Right hindlimb (tissue), 1 donor: ENCODE data around the gene MZT1.

ENCODE experiments used
- DNase-seq: peaks from one replicate; pipeline ENCODE4 v3.0.0-alpha.2; 2018

MZT1 gene

DNA sequence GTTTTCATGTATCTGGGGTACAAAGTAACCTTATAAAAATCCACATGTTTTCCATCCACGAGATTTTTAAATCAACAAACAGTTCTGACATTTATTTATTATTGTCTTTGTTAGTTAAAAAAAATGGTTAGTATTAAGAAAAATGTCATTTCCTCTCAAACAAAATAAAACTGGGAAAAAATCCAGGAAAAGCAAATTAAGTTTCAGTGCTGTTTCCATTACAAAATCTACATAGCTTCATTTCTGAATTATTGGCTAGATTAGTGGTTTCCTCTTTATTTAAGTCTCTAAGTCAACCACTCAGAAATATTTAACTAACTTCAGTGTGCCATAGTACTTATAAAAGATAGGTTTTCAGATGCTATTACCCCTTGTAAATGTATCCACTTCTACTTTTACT lies 49.1 kb downstream of the MZT1 start:
- no peak for DNase-seq

DNA sequence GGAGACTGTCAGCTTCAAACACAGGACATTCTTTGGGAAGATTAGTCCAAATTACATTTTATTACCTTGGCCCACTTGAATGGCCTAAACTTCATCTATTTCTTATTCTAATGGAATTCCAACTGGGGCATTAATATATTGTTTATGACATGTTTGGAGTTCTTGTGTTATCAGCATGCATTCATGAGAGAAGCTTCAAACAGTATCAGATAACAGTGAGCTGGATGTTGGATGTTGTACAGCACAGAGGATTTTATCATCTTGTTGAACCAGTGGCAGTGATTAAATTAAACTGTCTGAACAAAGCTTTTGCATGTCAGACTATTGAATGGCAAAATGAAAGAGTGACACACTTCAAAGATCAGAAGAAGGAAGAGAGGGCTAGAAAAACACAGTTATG lies 50.0 kb downstream of the MZT1 start:
- no peak for DNase-seq

DNA sequence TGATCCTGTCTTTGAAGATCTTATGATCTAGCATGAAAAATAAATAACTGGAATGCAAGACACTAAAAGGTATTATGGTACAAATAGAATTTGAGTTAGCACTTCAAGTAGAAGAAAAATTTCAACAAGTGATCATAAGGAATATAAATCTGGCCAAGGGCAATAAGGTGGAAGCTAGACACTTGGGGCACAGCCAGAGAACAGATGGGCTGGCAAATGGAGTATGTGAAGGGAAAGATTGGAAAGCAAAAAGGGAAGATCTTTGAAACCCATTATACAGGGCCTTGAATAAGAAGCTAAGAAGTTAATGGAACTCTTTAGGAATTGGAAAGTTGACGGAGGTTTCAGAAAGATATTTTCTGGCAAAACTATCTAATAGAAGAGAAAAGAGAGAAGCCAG lies 61.0 kb downstream of the MZT1 start:
- DNase-seq: no peak

DNA sequence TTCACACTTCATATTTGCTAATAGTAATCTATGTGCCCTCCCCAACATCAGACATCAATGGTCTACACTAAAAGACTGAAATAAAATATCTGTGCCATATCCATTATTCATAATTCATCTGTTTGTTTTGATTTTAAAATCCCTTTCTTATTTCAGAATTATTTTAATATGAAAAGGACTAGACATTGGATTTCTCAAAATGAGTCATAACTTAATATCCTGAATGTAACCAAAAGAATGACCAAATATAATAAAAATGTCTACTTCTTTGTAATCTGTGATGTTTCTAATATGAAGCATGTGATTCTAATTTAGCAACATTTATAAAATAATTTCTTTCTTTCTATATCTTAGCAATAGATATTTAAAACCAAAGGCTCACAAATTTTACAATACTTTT lies 64.9 kb downstream of the MZT1 start:
- no peak for DNase-seq
